COLO829 (cell line): ENCODE measurements around the gene TJP2.

Experiments
- DNase-seq: peaks from one replicate; pipeline ENCODE4 v3.0.0; 2012; ENCODE audit warnings: low spot score

Gene TJP2

DNA sequence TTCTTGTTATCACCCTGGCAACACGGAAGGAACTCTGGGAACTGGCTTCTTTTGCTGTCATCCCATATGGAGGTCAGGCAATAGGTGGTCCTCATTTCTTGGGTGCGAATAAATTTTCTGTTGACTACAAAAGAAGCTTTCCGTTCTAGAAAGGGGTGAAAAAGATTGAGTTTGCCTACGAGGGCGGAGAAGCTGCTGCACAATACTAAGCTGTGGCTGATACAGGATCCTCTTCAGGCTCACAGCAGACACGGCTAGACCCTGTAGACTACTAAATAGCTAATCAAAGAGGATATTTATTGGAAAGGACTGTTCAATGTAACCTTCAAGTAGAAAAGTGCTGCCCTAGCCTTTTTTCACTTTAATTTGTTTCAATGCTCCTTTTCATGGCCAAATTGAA is 58.1 kb downstream of the TJP2 start:
- DNase-seq = no peak

GRCh38 chr9:69234683-69235082 is 60.6 kb downstream of the TJP2 start:
- DNase-seq = no peak

DNA sequence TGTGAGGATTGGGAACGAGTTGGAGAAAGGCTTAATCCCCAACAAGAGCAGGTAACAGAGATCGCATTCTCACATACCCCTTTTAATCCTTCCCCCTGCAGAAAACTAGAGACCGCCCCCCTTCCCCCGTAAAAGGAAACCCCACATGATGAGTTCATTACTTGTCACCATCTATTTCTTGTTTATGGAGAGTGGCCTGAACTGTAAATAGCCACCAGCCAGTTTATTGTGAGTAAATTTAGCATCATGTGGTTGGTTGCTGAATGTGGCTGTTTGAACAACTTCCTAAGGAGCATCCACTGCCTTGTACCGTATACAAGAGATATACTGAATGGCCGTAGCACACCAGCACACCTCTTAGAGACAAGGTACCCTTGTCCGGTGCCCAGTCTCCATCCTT is 62.1 kb downstream of the TJP2 start:
- no peak for DNase-seq

GRCh38 chr9:69237702-69238295 is 63.7 kb downstream of the TJP2 start:
- no peak for DNase-seq

DNA sequence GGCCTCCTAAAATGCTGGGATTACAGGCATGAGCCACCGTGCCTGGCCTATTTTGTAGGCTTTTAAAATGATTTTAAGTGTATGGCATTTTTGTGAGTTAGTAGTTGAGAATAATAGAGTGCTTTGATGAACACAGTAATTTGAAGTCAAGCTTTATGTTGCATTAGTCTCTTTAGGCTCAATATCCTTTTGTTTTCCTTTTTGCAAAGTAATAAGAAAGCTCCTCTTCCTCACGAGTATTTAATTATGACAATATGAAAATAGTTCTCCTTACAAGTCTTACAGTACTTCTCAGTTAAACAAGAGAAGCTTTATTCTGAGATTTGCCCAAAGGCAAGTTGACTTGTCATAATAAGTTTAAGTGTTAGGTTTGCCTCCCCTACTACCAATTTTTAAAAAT is 69.0 kb downstream of the TJP2 start:
- peak; percentile 90 for DNase-seq

GRCh38 chr9:69246629-69247028 is 72.6 kb downstream of the TJP2 start:
- DNase-seq = no peak

GRCh38 chr9:69248005-69248404 is 73.9 kb downstream of the TJP2 start:
- DNase-seq = no peak

DNA sequence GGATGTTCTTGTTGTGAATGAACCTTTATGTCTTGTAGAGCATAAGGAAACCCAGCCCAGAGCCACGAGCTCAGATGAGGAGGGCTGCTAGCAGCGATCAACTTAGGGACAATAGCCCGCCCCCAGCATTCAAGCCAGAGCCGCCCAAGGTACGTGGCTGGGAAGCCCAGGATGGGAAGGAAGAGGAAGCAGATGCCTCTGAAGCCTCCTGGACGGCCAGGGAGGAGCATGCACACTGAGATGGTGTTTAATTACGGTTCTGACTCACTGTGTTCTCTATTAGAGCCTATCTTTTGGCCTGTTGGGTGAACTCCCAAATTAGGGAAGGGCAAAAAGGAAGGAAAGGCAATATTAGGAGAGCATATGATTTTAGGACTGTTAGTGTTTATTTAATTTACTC is 75.3 kb downstream of the TJP2 start:
- DNase-seq = no peak

GRCh38 chr9:69250681-69251080 is 76.6 kb downstream of the TJP2 start:
- no peak for DNase-seq

DNA sequence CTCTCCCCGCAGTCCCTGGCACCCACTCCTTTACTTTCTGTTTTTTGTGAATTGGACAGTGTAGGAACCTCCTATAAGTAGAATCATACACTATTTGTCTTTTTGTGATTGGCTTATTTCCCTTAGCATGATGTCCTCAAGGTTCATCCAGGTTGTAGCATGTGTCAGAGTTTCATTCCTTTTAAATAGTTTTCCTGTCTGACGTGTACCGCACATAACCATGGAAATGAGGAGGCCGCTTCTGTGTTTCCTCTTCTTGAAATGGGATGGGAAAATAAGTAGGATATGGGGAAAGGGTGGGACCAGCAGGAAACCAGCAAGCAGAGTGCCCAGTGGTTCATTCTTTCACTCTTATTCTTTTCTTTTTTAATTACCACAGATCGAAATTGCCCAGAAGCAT is 78.4 kb downstream of the TJP2 start:
- no peak for DNase-seq

- DNase-seq = no peak
Observed at GRCh38 chr9:69253057-69253456, 79.0 kb downstream of the TJP2 start.

DNA sequence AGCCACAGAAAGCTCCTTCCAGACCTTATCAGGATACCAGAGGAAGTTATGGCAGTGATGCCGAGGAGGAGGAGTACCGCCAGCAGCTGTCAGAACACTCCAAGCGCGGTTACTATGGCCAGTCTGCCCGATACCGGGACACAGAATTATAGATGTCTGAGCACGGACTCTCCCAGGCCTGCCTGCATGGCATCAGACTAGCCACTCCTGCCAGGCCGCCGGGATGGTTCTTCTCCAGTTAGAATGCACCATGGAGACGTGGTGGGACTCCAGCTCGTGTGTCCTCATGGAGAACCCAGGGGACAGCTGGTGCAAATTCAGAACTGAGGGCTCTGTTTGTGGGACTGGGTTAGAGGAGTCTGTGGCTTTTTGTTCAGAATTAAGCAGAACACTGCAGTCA is 80.1 kb downstream of the TJP2 start:
- no peak for DNase-seq

GRCh38 chr9:69255591-69255990 is 81.5 kb downstream of the TJP2 start:
- DNase-seq = no peak

DNA sequence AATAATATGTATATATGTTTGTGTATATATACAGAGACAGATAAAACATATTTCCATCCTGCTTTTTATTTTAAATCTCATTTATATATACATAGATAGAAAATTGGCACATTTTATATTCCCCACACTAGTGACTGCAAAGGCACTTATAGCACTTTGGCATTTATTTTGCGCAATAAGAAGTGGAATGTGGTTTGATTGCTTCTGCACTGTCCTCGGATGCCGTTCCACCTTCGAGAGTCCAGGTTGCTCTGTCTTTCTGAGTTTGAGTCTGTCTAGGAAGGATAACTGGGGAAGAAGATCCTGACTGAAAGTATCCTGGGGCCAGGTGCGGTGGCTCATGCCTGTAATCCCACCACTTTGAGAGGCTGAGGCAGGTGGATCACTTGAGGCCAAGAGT is 84.5 kb downstream of the TJP2 start:
- no peak for DNase-seq

DNA sequence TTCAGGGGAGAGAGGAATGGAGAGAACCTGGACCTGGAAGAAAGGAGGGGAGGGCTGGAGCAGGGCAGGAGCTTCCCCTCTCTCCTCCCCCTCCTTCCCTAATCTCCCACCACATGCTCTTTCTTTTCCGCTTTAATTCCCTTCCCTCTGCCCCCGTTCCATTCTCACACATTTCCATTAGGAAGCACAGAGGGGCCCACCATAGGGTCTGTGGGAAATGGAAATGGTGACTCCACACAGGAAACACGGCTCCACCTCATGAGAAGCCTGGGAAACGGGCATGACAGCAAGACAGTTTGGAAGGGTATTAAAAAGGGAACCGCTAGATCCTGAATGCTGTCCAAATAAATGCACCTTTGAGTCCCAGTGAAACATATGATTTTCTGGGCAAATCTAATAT is 86.1 kb downstream of the TJP2 start:
- no peak for DNase-seq

- DNase-seq = no peak
Observed at GRCh38 chr9:69261636-69262035, 87.6 kb downstream of the TJP2 start.

- DNase-seq = no peak
Observed at GRCh38 chr9:69264526-69264925, 90.4 kb downstream of the TJP2 start.

DNA sequence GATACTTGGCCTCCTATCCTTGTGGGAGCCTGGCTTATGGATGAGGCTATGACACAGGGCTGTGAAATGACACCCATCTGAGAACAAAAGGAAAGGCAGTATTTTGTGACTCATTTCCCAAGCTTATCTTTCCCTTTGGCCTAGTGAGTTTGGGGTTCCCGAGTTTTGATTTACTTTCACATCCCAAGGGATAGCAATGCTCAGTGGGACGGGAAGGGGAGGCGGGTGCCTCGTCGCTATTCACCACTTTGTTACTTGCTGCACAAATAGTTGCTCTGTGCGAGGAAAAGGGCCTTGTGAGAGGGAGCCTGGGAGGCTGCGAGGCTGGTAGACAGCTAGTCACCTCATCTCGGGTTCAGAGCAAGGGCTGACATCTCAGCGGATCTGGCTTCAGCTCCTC is 91.8 kb downstream of the TJP2 start:
- no peak for DNase-seq

DNA sequence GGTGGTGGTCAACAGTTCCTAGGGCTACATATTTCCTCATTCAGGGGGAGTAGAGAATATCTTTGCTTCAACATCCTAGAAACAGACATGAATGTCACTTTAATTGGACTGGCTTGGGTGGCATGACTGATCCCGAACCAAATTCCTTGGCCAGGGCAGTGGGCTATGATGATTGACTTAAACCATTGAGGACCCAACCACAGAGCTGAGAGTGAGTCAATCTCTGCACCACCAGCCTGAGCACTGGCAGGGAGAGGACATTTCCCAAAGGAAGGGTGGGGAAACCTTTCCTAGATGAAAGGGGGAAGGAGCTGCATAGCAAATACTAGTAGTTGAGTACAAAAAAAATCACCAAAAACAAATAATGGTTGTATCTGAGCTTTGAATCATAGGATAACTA is 98.1 kb downstream of the TJP2 start:
- DNase-seq = no peak

DNA sequence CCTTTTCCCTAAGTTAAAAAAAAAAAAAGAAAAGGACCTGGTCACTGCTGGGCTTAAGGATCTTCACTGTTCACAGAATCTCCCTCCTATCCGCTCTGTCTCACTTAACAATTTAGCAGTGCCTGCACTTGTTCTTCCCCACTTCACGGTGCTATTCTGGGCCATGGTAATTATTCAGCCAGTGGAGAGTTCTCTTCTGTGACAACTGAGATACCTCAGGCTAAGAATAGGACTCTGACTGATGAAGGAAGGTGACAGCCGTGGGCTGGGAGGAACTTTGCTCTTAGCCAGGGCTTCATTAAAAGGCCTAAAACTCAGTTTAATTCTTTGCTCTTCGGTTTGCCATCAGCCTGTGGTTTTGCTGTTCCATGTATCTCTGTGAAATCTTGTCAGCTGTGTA is 99.1 kb downstream of the TJP2 start:
- no peak for DNase-seq

DNA sequence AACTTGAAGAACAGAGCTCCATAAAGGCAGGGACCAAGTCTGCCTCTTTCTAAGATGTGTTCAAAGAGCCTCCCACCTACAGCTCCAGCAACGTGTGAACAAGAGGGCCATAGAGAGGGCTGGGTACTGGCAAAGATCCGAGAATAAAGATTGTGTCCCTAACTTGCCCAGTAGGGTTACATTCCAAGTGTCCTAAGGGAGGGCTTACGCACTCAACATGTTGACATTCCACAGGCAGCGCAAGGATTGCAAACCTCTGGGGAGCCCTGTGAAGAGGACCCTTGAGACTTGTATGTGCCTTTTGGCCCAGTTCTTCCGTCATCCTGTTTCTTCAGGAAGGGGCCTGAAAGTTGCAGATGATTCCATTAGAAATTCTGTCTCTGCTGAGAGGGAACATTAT is 102.7 kb downstream of the TJP2 start:
- DNase-seq = no peak

DNA sequence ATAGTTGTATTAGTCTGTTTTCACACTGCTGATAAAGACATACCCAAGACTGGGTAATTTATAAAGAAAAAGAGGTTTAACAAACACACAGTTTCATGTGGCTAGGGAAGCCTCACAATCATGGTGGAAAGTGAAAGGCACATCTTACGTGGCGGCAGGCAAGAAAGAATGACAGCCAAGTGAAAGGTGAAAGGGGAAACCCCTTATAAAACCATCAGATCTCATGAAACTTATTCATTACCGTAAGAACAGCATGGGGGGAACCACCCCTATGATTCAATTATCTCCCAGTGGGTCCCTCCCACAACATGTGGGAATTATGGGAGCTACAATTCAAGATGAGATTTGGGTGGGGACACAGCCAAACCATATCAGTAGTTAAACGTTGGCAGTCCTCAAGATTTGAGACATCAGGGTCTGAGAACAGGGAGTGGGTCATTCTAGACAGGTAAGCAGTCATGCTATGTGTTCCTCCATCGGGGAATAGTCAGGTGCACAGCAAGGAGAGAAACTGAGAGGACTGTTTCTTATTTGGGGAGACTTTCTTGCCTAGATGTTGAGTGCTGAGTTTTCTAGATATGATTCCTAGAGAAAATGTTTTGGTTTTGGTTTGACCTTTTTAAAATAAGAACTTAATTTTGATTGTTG is 105.1 kb downstream of the TJP2 start:
- no peak for DNase-seq

GRCh38 chr9:69279733-69280132 is 105.7 kb downstream of the TJP2 start:
- DNase-seq = no peak

DNA sequence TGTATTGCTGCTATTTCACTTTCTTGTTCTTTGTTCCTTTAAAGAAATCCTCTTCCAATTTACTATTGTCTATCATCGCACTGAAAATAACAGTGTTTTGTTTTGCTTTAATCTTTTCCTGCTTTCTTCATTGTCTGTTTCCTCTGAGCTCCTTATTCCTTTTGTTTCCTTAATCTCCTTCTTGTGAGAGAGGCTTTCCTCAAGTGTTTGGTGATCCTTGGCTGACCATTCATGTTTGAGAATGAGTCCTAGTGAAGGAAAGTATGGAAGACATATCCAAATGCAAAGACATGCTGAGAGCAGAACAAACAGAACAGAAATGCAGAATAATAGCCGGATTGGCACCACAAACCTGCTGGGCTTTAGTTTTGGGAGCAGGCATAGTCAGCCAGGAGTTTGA is 108.9 kb downstream of the TJP2 start:
- no peak for DNase-seq
